HG03064 (cell line): ENCODE measurements around the gene PPRC1.
"Not testable (repeated sequence)": the region's sequence is repeated elsewhere in the genome, so short reads cannot be mapped to it uniquely, and the experiment has no call there.

Source experiments
- ATAC-seq: cut with Tn5 transposase; IDR thresholded peaks from one replicate; pipeline ENCODE4 v1.9.1; 2021; ENCODE audit warnings: low read depth; ENCODE audit not compliant: unreplicated experiment

PPRC1 gene

GRCh38 chr10:102185272-102185671 is 52.4 kb downstream of the PPRC1 start:
- ATAC-seq, result no peak

- no peak for ATAC-seq
These were observed 53.1 kb downstream of the PPRC1 start for GRCh38 chr10:102185811-102186527.

GRCh38 chr10:102188298-102188940 is 55.6 kb downstream of the PPRC1 start:
- ATAC-seq, result no peak

- ATAC-seq, result not testable (repeated sequence)
These were observed 56.4 kb downstream of the PPRC1 start for GRCh38 chr10:102188941-102189898.

GRCh38 chr10:102191956-102192355 is 59.1 kb downstream of the PPRC1 start:
- no peak for ATAC-seq

- ATAC-seq, result no peak
These were observed 62.5 kb downstream of the PPRC1 start for GRCh38 chr10:102195296-102195870.

GRCh38 chr10:102196893-102197292 is 64.1 kb downstream of the PPRC1 start:
- no peak for ATAC-seq

GRCh38 chr10:102198027-102198426 is 65.2 kb downstream of the PPRC1 start:
- no peak for ATAC-seq
